ENCODE results near the gene RGS2. TPM values are rescaled to one million over a fixed set of nuclear protein-coding genes. Genes with fewer than 3 reads are reported as not detected.

The RGS2 gene
- total and polyA plus RNA-seq, 9 of the 15 experiments (the other 6 are each of a cell fraction or from before 2014, with no cell fraction given): 2.5 to 5.4 (median 3.8) TPM

DNA sequence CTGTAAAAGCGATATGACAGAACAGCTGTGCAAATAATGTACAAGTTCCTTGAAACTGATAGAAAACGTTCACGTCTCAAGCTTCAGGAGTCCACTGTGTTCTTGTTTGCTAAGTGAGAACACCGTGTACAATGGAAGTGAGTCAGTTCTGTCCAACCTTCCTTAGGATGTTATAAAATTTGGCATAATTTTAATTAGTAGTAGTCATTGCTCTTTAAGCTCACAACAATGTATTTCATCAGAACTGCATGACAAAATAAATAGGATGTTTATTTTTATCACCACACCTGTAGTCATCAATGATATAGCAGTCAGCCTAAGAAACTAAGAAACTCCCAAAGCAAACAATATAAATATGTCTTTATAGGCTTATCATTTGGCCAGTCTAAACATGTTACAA is 53.0 kb downstream of the RGS2 start:
- in situ Hi-C loops (cut with MboI): no loop called here
- H4K20me1 ChIP-seq (replicated peaks; ENCODE audit: control insufficient read depth, insufficient read depth, low read length): no peaks in the 10 kb centered on the region
- ATAC-seq: no peak
- no peak for TF ChIP-seq HEY1 (CRISPR knock-in tag; IDR thresholded peaks at IDR 0.05; ENCODE audit: borderline replicate concordance)
- TF ChIP-seq TARDBP (IDR thresholded peaks at IDR 0.05): no peak
- TF ChIP-seq CBFB (CRISPR knock-in tag; IDR thresholded peaks at IDR 0.05): no peak
- no peak for TF ChIP-seq ZFP36 (IDR thresholded peaks at IDR 0.05; ENCODE audit: low read depth, low read length, partially characterized antibody)
- TF ChIP-seq, protein P1, sequence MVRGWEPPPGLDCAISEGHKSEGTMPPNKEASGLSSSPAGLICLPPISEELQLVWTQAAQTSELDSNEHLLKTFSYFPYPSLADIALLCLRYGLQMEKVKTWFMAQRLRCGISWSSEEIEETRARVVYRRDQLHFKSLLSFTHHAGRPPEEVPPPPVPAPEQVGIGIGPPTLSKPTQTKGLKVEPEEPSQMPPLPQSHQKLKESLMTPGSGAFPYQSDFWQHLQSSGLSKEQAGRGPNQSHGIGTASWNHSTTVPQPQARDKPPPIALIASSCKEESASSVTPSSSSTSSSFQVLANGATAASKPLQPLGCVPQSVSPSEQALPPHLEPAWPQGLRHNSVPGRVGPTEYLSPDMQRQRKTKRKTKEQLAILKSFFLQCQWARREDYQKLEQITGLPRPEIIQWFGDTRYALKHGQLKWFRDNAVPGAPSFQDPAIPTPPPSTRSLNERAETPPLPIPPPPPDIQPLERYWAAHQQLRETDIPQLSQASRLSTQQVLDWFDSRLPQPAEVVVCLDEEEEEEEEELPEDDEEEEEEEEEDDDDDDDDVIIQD (CRISPR knock-in tag; IDR thresholded peaks at IDR 0.05): no peak
- TF ChIP-seq ZFP30 (CRISPR knock-in tag; IDR thresholded peaks at IDR 0.05; ENCODE audit: borderline replicate concordance): no peak
- TF ChIP-seq SMARCA4 (IDR thresholded peaks at IDR 0.05): no peak
- TF ChIP-seq ZNF217 (CRISPR knock-in tag; IDR thresholded peaks at IDR 0.05): no peak
- TF ChIP-seq RBFOX2 (IDR thresholded peaks at IDR 0.05; ENCODE audit: low read depth, low read length): no peak
- TF ChIP-seq, protein P2, sequence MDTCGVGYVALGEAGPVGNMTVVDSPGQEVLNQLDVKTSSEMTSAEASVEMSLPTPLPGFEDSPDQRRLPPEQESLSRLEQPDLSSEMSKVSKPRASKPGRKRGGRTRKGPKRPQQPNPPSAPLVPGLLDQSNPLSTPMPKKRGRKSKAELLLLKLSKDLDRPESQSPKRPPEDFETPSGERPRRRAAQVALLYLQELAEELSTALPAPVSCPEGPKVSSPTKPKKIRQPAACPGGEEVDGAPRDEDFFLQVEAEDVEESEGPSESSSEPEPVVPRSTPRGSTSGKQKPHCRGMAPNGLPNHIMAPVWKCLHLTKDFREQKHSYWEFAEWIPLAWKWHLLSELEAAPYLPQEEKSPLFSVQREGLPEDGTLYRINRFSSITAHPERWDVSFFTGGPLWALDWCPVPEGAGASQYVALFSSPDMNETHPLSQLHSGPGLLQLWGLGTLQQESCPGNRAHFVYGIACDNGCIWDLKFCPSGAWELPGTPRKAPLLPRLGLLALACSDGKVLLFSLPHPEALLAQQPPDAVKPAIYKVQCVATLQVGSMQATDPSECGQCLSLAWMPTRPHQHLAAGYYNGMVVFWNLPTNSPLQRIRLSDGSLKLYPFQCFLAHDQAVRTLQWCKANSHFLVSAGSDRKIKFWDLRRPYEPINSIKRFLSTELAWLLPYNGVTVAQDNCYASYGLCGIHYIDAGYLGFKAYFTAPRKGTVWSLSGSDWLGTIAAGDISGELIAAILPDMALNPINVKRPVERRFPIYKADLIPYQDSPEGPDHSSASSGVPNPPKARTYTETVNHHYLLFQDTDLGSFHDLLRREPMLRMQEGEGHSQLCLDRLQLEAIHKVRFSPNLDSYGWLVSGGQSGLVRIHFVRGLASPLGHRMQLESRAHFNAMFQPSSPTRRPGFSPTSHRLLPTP (IDR thresholded peaks at IDR 0.05; ENCODE audit: borderline replicate concordance, extremely low read depth, insufficient read length): no peak
- TF ChIP-seq RBM15 (IDR thresholded peaks at IDR 0.05; ENCODE audit: insufficient read depth, low read length): no peak
- TF ChIP-seq MCM3 (IDR thresholded peaks at IDR 0.05): no peak
- no peak overlapping the region for H3K4me3 ChIP-seq
- POLR2A ChIA-PET: interaction anchor here (0.7 kb wide), 1 partner anchor 9 kb away, joined by 3 read pairs; no protein-coding TSS in a partner anchor
- no peak overlapping the region for H2AFZ ChIP-seq (ENCODE audit: low read depth, low read length)
- H3K9me1 ChIP-seq (ENCODE audit: control insufficient read depth, insufficient read depth, low read length): no peaks in the 10 kb centered on the region
- CTCF ChIA-PET (ENCODE audit: low intra/inter-chr PET ratio): no interaction called here
- intact Hi-C loops (cut with micrococcal nuclease): no loop called here
- no peak for DNase-seq (ENCODE audit: extremely low read depth in 1 of 4, low spot score in 3 of 4)
- 0% methylated on average over 4 of the region's 4 CpGs for WGBS (ENCODE audit: insufficient coverage, low coverage, missing lambda C conversion rate)
- peak; percentile 60 for FAIRE-seq
- no peak overlapping the region for H3K27ac ChIP-seq (ENCODE audit: extremely low read depth, low read depth, low read length)
- no peaks in the 10 kb centered on the region for H3K27me3 ChIP-seq (ENCODE audit: control insufficient read depth in 2 of 2, insufficient read depth in 2 of 2, low read length in 2 of 2)
- no peaks in the 10 kb centered on the region for H3K36me3 ChIP-seq (ENCODE audit: control insufficient read depth, insufficient read depth, low read length)
- no peak overlapping the region for H3K9ac ChIP-seq (ENCODE audit: insufficient read depth in 1 of 2, low read depth in 2 of 2, low read length in 2 of 2)
- H3K9me3 ChIP-seq (replicated peaks; ENCODE audit: control insufficient read depth, insufficient read depth, low read depth, low read length): no peaks in the 10 kb centered on the region
- H3K4me2 ChIP-seq (ENCODE audit: insufficient read depth, low read length): no peak overlapping the region
- BruUV-seq (replicated peaks): no TSS peak
- no peaks in the 10 kb centered on the region for H3K4me1 ChIP-seq (replicated peaks in 1 of 2; ENCODE audit: control insufficient read depth in 2 of 2, insufficient read depth in 2 of 2, low read length in 2 of 2)
- no peaks in the 10 kb centered on the region for H3K79me2 ChIP-seq (ENCODE audit: control insufficient read depth, insufficient read depth, low read length)
